GM23338 (cell line): Measurements from ENCODE around the gene ZKSCAN4. TPM values are rescaled to one million over a fixed set of nuclear protein-coding genes. Genes with fewer than 3 reads are reported as not detected.
A peak's percentile ranks its signal among the peaks of the same experiment; 100 is the strongest.

Experiments
- ATAC-seq: fragments of 200-7000 bp; cut with Tn5 transposase; 3 replicates; pipeline ENCODE4 v1.9.1; 2020
- DNase-seq: peaks from one replicate; pipeline ENCODE4 v3.0.0-alpha.2; 2015; ENCODE audit warnings: low spot score
- H2AFZ ChIP-seq: fragments of 200-600 bp; sonication (generic); 2 replicates; pipeline ENCODE4 v1.8.0; 2016; ENCODE audit warnings: antibody characterized with exemption, mild to moderate bottlenecking, moderate library complexity
- H3F3A ChIP-seq: fragments of 200-600 bp; sonication (generic); replicated peaks from 2 replicates; pipeline ENCODE4 v1.8.0; 2017; ENCODE audit warnings: antibody characterized with exemption, mixed run types, low read depth
- H3K27ac ChIP-seq: fragments of 200-600 bp; sonication (generic); 2 replicates; pipeline ENCODE4 v1.6.1; 2016; ENCODE audit warnings: low read depth
- H3K27me3 ChIP-seq: fragments of 200-600 bp; sonication (generic); 2 replicates; pipeline ENCODE4 v1.8.0; 2016; ENCODE audit warnings: mild to moderate bottlenecking, mixed run types, moderate library complexity; ENCODE audit not compliant: insufficient read depth
- H3K36me3 ChIP-seq: fragments of 200-600 bp; sonication (generic); 2 replicates; pipeline ENCODE4 v1.8.0; 2016; ENCODE audit warnings: mild to moderate bottlenecking; ENCODE audit not compliant: insufficient read depth
- H3K4me1 ChIP-seq: fragments of 200-600 bp; sonication (generic); 2 replicates; pipeline ENCODE4 v1.8.0; 2016; ENCODE audit warnings: mild to moderate bottlenecking, moderate library complexity; ENCODE audit not compliant: insufficient read depth
- H3K4me2 ChIP-seq: fragments of 200-600 bp; sonication (generic); 2 replicates; pipeline ENCODE4 v1.7.1; 2017; ENCODE audit warnings: mixed run types
- H3K4me3 ChIP-seq: fragments of 200-600 bp; sonication (generic); 2 replicates; pipeline ENCODE4 v1.6.1; 2016; ENCODE audit warnings: mixed run types
- H3K79me2 ChIP-seq: fragments of 200-600 bp; sonication (generic); replicated peaks from 2 replicates; pipeline ENCODE4 v1.8.0; 2017; ENCODE audit warnings: mild to moderate bottlenecking; ENCODE audit not compliant: insufficient read depth
- H3K9me2 ChIP-seq: fragments of 200-600 bp; sonication (generic); 2 replicates; pipeline ENCODE4 v1.8.0; 2017; ENCODE audit not compliant: insufficient read depth
- H4K20me1 ChIP-seq: fragments of 200-600 bp; sonication (generic); replicated peaks from 2 replicates; pipeline ENCODE4 v1.8.0; 2017; ENCODE audit warnings: mild to moderate bottlenecking; ENCODE audit not compliant: insufficient read depth
- H3K27ac Mint-ChIP-seq: 2 replicates; pipeline ENCODE4 v1.8.0; 2020; ENCODE audit warnings: inconsistent platforms, mild to moderate bottlenecking, moderate library complexity, mixed read lengths
- H3K27me3 Mint-ChIP-seq: 3 replicates; pipeline ENCODE4 v1.8.0; 2022; ENCODE audit warnings: low read depth, mild to moderate bottlenecking, moderate library complexity, mixed read lengths, inconsistent platforms; ENCODE audit not compliant: insufficient read depth, poor library complexity
- H3K36me3 Mint-ChIP-seq: 3 replicates; pipeline ENCODE4 v1.8.0; 2021; ENCODE audit warnings: low read depth, mild to moderate bottlenecking, inconsistent platforms, moderate library complexity, mixed read lengths
- H3K4me1 Mint-ChIP-seq: 3 replicates; pipeline ENCODE4 v1.8.0; 2020; ENCODE audit warnings: mild to moderate bottlenecking, inconsistent platforms, mixed read lengths
- H3K4me3 Mint-ChIP-seq: 3 replicates; pipeline ENCODE4 v1.8.0; 2021; ENCODE audit warnings: moderate library complexity, mild to moderate bottlenecking, inconsistent platforms, mixed read lengths
- H3K9me3 Mint-ChIP-seq: 3 replicates; pipeline ENCODE4 v1.8.0; 2020; ENCODE audit warnings: moderate library complexity, mild to moderate bottlenecking, inconsistent platforms, mixed read lengths
- CREB1 ChIP-seq: fragments of 250-450 bp; sonication (Bioruptor Pico); IDR thresholded peaks from 2 replicates; pipeline ENCODE4 v1.5.0; 2020; ENCODE audit warnings: low read depth, mild to moderate bottlenecking, moderate library complexity
- CTCF ChIP-seq, 2 experiments: fragments of 200-600 bp in 1 of 2; sonication (generic) in 1 of 2; conservative IDR thresholded peaks; 2 replicates each; pipeline versions ENCODE4 v1.5.1 to v1.6.1; 2016 to 2017; ENCODE audit warnings: antibody characterized with exemption in 2 of 2, low read depth in 2 of 2, mild to moderate bottlenecking in 2 of 2, moderate library complexity in 1 of 2
- EZH2phosphoT487 ChIP-seq: fragments of 200-600 bp; sonication (generic); IDR thresholded peaks from one replicate; pipeline ENCODE4 v1.8.1; 2018; ENCODE audit warnings: antibody characterized with exemption; ENCODE audit not compliant: unreplicated experiment
- NANOG ChIP-seq: IDR thresholded peaks from 2 replicates; pipeline ENCODE4 v1.6.1; 2016; ENCODE audit warnings: antibody characterized with exemption, borderline replicate concordance
- REST ChIP-seq: IDR thresholded peaks from one replicate; pipeline ENCODE4 v1.6.1; 2018; ENCODE audit warnings: antibody characterized with exemption; ENCODE audit not compliant: unreplicated experiment
- STAT1 ChIP-seq: IDR thresholded peaks from one replicate; pipeline ENCODE4 v1.6.1; 2016; ENCODE audit warnings: antibody characterized with exemption; ENCODE audit not compliant: unreplicated experiment
- ZNF114 ChIP-seq: fragments of 250-450 bp; sonication (Bioruptor Pico); IDR thresholded peaks from 2 replicates; pipeline ENCODE4 v1.5.0; 2020; ENCODE audit warnings: mild to moderate bottlenecking, moderate library complexity
- ZNF331 ChIP-seq: fragments of 250-450 bp; sonication (Bioruptor Pico); IDR thresholded peaks from 2 replicates; pipeline ENCODE4 v1.5.0; 2020; ENCODE audit warnings: low read depth, mild to moderate bottlenecking, moderate library complexity
- polyA plus RNA-seq: library from polyadenylated mRNA; unstranded; fragments of >200 nt; fragmentation: Nextera tagmentation; extraction: Ambion mirVana; gene quantifications from 2 replicates; pipeline ENCODE4 v1.2.1, GENCODE V29; 2016
- total RNA-seq: library from RNA; depleted of rRNA; stranded (reverse); fragments of >200 nt; shearing (Covaris generic); gene quantifications from 2 replicates; pipeline ENCODE4 v1.2.3, GENCODE V29; 2014

Gene ZKSCAN4
- total and polyA plus RNA-seq, 2 experiments from 2014 or later: 2.8 to 5.9 TPM

GRCh38 chr6:28295326-28295725 is 43.3 kb upstream of the ZKSCAN4 start (continued):
- TF ChIP-seq NANOG (no peak), EZH2phosphoT487 (no peak), CREB1 (CRISPR knock-in tag) (no peak), CTCF (conservative IDR thresholded peaks at IDR 0.05; ENCODE audit: low read depth in 2 of 2) (no peak), STAT1 (no peak)

- H3K36me3 Mint-ChIP-seq: peaks cover 22% of the 10 kb centered on the region
- TF ChIP-seq REST: no peak
- no peak for TF ChIP-seq EZH2phosphoT487
- no peak for TF ChIP-seq CREB1 (CRISPR knock-in tag)
- H3K27me3 ChIP-seq: no peaks in the 10 kb centered on the region
Measured at GRCh38 chr6:28291573-28291972, 39.5 kb upstream of the ZKSCAN4 start.

GRCh38 chr6:28282926-28283325 is 30.9 kb upstream of the ZKSCAN4 start:
- no peak for ATAC-seq
- Histone ChIP-seq H4K20me1 (no peaks in the 10 kb centered on the region; the same call in 1 of the 2 replicates), H3K27me3 (no peaks in the 10 kb centered on the region), H3K79me2 (peaks cover 21% of the 10 kb centered on the region), H3K9me2 (no peaks in the 10 kb centered on the region), H3K4me2 (peak overlapping the region; percentile 91), H3K4me3 (peak overlapping the region; percentile 97), H3K36me3 (peaks cover 25% of the 10 kb centered on the region; the same call in 1 of the 2 replicates), H3K4me1 (peaks cover 14% of the 10 kb centered on the region), H2AFZ (no peak overlapping the region), H3K27ac (no peak overlapping the region), H3F3A (no peaks in the 10 kb centered on the region)
- no peak overlapping the region for H3K27ac Mint-ChIP-seq
- peaks cover 13% of the 10 kb centered on the region for H3K4me1 Mint-ChIP-seq
- H3K4me3 Mint-ChIP-seq: peak overlapping the region; percentile 98
- H3K36me3 Mint-ChIP-seq: peaks cover 23% of the 10 kb centered on the region
- H3K9me3 Mint-ChIP-seq: no peaks in the 10 kb centered on the region
- DNase-seq: no peak
- H3K27me3 Mint-ChIP-seq: no peaks in the 10 kb centered on the region
- TF ChIP-seq EZH2phosphoT487 (no peak), CTCF (conservative IDR thresholded peaks at IDR 0.05; ENCODE audit: low read depth in 2 of 2) (no peak), ZNF114 (CRISPR knock-in tag) (no peak), ZNF331 (CRISPR knock-in tag) (no peak), REST (no peak)

More at GRCh38 chr6:28291573-28291972, 39.5 kb upstream of the ZKSCAN4 start:
- no peak overlapping the region for H3K4me3 Mint-ChIP-seq
- H3K4me1 Mint-ChIP-seq: no peaks in the 10 kb centered on the region
- H2AFZ ChIP-seq: no peak overlapping the region
- H4K20me1 ChIP-seq: no peaks in the 10 kb centered on the region
- no peaks in the 10 kb centered on the region for H3K9me3 Mint-ChIP-seq
- no peaks in the 10 kb centered on the region for H3K4me1 ChIP-seq
- no peak overlapping the region for H3K27ac ChIP-seq
- H3K36me3 ChIP-seq: peaks cover 11% of the 10 kb centered on the region
- H3K79me2 ChIP-seq: no peaks in the 10 kb centered on the region
- ATAC-seq (no peak), DNase-seq (no peak)
- H3K9me2 ChIP-seq: no peaks in the 10 kb centered on the region
- H3K4me3 ChIP-seq: no peak overlapping the region
- H3F3A ChIP-seq: no peaks in the 10 kb centered on the region
- peaks cover 2% of the 10 kb centered on the region for H3K27me3 Mint-ChIP-seq
- no peak overlapping the region for H3K27ac Mint-ChIP-seq
- no peak overlapping the region for H3K4me2 ChIP-seq
